ENCODE data around the gene FBLN1.
A peak's percentile ranks its signal among the peaks of the same experiment; 100 is the strongest.
"Not testable (repeated sequence)": the region's sequence is repeated elsewhere in the genome, so short reads cannot be mapped to it uniquely, and the experiment has no call there.

FBLN1 gene

GRCh38 chr22:45529105-45529504 is 26.4 kb downstream of the FBLN1 start:
- no peak for DNase-seq

- DNase-seq, result no peak
Observed at GRCh38 chr22:45529971-45530575, 27.4 kb downstream of the FBLN1 start.

- peak; percentile 5 for DNase-seq
Observed at GRCh38 chr22:45531441-45532234, 29.0 kb downstream of the FBLN1 start.

- peak; percentile 32 for DNase-seq
Observed at GRCh38 chr22:45532235-45532631, 29.6 kb downstream of the FBLN1 start.

GRCh38 chr22:45533703-45534102 is 31.0 kb downstream of the FBLN1 start:
- no peak for DNase-seq

- no peak for DNase-seq
Observed at GRCh38 chr22:45534339-45535192, 31.9 kb downstream of the FBLN1 start.

- DNase-seq, result no peak
Observed at GRCh38 chr22:45535290-45535689, 32.6 kb downstream of the FBLN1 start.

- not testable (repeated sequence) for DNase-seq
Observed at GRCh38 chr22:45535835-45536234, 33.2 kb downstream of the FBLN1 start.

GRCh38 chr22:45537734-45538181 is 35.1 kb downstream of the FBLN1 start:
- peak; percentile 6 for DNase-seq

GRCh38 chr22:45538281-45538680 is 35.6 kb downstream of the FBLN1 start:
- no peak for DNase-seq

GRCh38 chr22:45540122-45540521 is 37.4 kb downstream of the FBLN1 start:
- DNase-seq, result no peak

- no peak for DNase-seq
Observed at GRCh38 chr22:45541382-45541979, 38.8 kb downstream of the FBLN1 start.

GRCh38 chr22:45542001-45542520 is 39.4 kb downstream of the FBLN1 start:
- no peak for DNase-seq

GRCh38 chr22:45542736-45543135 is 40.1 kb downstream of the FBLN1 start:
- not testable (repeated sequence) for DNase-seq

GRCh38 chr22:45543243-45543642 is 40.6 kb downstream of the FBLN1 start:
- DNase-seq, result no peak

GRCh38 chr22:45544588-45545170 is 42.0 kb downstream of the FBLN1 start:
- no peak for DNase-seq

- no peak for DNase-seq
Observed at GRCh38 chr22:45546333-45547015, 43.8 kb downstream of the FBLN1 start.

- no peak for DNase-seq
Observed at GRCh38 chr22:45547016-45547345, 44.3 kb downstream of the FBLN1 start.

- DNase-seq, result peak; percentile 11
Observed at GRCh38 chr22:45547731-45548130, 45.0 kb downstream of the FBLN1 start.

GRCh38 chr22:45548247-45548840 is 45.7 kb downstream of the FBLN1 start:
- no peak for DNase-seq

GRCh38 chr22:45548991-45549761 is 46.5 kb downstream of the FBLN1 start:
- peak; percentile 16 for DNase-seq
